Keratinocyte (primary cell): Measurements from ENCODE around the gene COL16A1. TPM values are rescaled to one million over a fixed set of nuclear protein-coding genes. Genes with fewer than 3 reads are reported as not detected.

Experiments used
- DNase-seq: peaks from one replicate; pipeline ENCODE4 v3.0.0-alpha.2; 2011; ENCODE audit warnings: low read depth, missing footprints, low spot score
- FAIRE-seq: peaks from 2 replicates; lab custom pipeline; 2011; peaks lifted over from hg19 to GRCh38; lab: Jason Lieb, UNC
- H2AFZ ChIP-seq: 2 replicates; pipeline ENCODE4 v1.6.0; 2012; ENCODE audit warnings: low read length, control low read depth, inconsistent platforms; ENCODE audit not compliant: control insufficient read depth
- H3K27ac ChIP-seq: 2 replicates; pipeline ENCODE4 v1.5.1; 2011; ENCODE audit warnings: low read length; ENCODE audit not compliant: control insufficient read depth, insufficient read depth
- H3K27me3 ChIP-seq: 3 replicates; pipeline ENCODE4 v1.6.0; 2011; ENCODE audit warnings: low read length; ENCODE audit not compliant: control insufficient read depth, insufficient read depth; ENCODE audit errors: extremely low read depth
- H3K36me3 ChIP-seq, 2 experiments: 2 replicates in 1 of 2; 3 replicates in 1 of 2; pipeline ENCODE4 v1.5.1; 2011; ENCODE audit warnings: low read length in 2 of 2, mild to moderate bottlenecking in 1 of 2; ENCODE audit not compliant: control insufficient read depth in 2 of 2, insufficient read depth in 2 of 2; ENCODE audit errors: extremely low read depth in 1 of 2
- H3K4me1 ChIP-seq: 3 replicates; pipeline ENCODE4 v1.5.1; 2011; ENCODE audit warnings: low read length; ENCODE audit not compliant: control insufficient read depth, insufficient read depth; ENCODE audit errors: extremely low read depth
- H3K4me2 ChIP-seq: 3 replicates; pipeline ENCODE4 v1.6.0; 2011; ENCODE audit warnings: low read depth, low read length; ENCODE audit not compliant: control insufficient read depth, insufficient read depth; ENCODE audit errors: extremely low read depth
- H3K4me3 ChIP-seq, 3 experiments: fragments of 200-600 bp in 1 of 3; sonication (generic) in 1 of 3; 2 replicates in 2 of 3; 3 replicates in 1 of 3; pipeline ENCODE4 v1.5.1; 2011 to 2016; ENCODE audit warnings: low read length in 3 of 3, mild to moderate bottlenecking in 3 of 3, control low read depth in 2 of 3, inconsistent platforms in 1 of 3, low read depth in 1 of 3, mixed read lengths in 1 of 3, mixed run types in 1 of 3, moderate library complexity in 1 of 3; ENCODE audit not compliant: control insufficient read depth in 2 of 3, insufficient read depth in 2 of 3; ENCODE audit errors: extremely low read depth in 1 of 3
- H3K79me2 ChIP-seq: 2 replicates; pipeline ENCODE4 v1.6.0; 2012; ENCODE audit warnings: low read length; ENCODE audit not compliant: control insufficient read depth, insufficient read depth
- H3K9ac ChIP-seq: 3 replicates; pipeline ENCODE4 v1.6.0; 2011; ENCODE audit warnings: low read length; ENCODE audit not compliant: control insufficient read depth, insufficient read depth; ENCODE audit errors: extremely low read depth
- H3K9me1 ChIP-seq: 3 replicates; pipeline ENCODE4 v1.6.0; 2011; ENCODE audit warnings: low read length; ENCODE audit not compliant: control insufficient read depth, insufficient read depth; ENCODE audit errors: extremely low read depth
- H3K9me3 ChIP-seq: 2 replicates; pipeline ENCODE4 v1.5.1; 2012; ENCODE audit warnings: low read depth, low read length; ENCODE audit not compliant: control insufficient read depth
- H4K20me1 ChIP-seq: 3 replicates; pipeline ENCODE4 v1.6.0; 2011; ENCODE audit warnings: low read length; ENCODE audit not compliant: control insufficient read depth, insufficient read depth; ENCODE audit errors: extremely low read depth
- EZH2 ChIP-seq: IDR thresholded peaks from one replicate; pipeline ENCODE4 v1.6.1; 2012; ENCODE audit warnings: inconsistent platforms, mild to moderate bottlenecking, low read length, moderate library complexity
- dilution Hi-C: fragments of 300-500 bp; cut with MboI; formaldehyde crosslinking; loops from one replicate; pipeline ENCODE4 v1.7.0; 2020; ENCODE audit warnings: low sequenced_read_pairs; ENCODE audit not compliant: extremely low pct_ligation_motif_present
- polyA plus RNA-seq, 5 experiments: library from polyadenylated mRNA; depleted of rRNA in 3 of 5; stranded (reverse) in 3 of 5; stranded (forward) in 1 of 5; unstranded in 1 of 5; fragments of >200 nt; gene quantifications; 1 replicate in 1 of 5; 2 replicates in 3 of 5; 3 replicates in 1 of 5; pipeline versions ENCODE4 v1.2.1 to v1.2.3, GENCODE V29; 2011 to 2012; ENCODE audit warnings: missing spikeins in 2 of 5, low read depth in 1 of 5, low replicate concordance in 1 of 5
- TF ChIP-seq, protein P1 (sequence below), 3 experiments: IDR thresholded peaks in 1 of 3; conservative IDR thresholded peaks in 1 of 3; optimal IDR thresholded peaks in 1 of 3; 2 replicates in 2 of 3; 3 replicates in 1 of 3; pipeline versions ENCODE3 to v1.5.1; 2011; ENCODE audit warnings: low read length in 3 of 3, mild to moderate bottlenecking in 3 of 3, moderate library complexity in 2 of 3, control low read depth in 1 of 3, inconsistent platforms in 1 of 3; ENCODE audit not compliant: insufficient read depth in 2 of 3; ENCODE audit errors: extremely low read depth in 1 of 3

COL16A1 gene
- polyA plus RNA-seq, 1 donor (not counting 4 experiments of a cell fraction or from before 2014, with no cell fraction given) = 43.4 TPM

DNA sequence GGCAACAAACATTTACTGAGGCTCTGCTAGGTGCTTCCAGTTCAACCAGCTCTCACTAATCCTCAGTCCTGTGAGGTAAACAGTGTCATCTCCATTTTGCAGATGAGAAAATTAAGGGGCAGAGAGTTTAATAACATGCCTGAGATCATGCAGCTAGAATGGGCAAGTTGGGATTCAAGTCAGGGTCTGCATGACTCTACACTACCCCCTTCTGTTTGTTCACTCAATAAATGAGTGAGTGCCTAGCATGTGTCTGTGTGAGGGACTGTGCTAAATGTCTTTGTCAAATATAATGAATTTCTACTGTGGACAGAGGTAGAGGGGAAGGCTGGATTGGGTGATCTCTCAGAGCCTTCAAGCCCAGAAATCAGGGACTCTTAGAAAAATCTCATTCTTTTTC lies 63.6 kb downstream of the COL16A1 start:
- no peaks in the 10 kb centered on the region for H3K9me3 ChIP-seq
- no peak overlapping the region for H2AFZ ChIP-seq
- TF ChIP-seq, protein P1, sequence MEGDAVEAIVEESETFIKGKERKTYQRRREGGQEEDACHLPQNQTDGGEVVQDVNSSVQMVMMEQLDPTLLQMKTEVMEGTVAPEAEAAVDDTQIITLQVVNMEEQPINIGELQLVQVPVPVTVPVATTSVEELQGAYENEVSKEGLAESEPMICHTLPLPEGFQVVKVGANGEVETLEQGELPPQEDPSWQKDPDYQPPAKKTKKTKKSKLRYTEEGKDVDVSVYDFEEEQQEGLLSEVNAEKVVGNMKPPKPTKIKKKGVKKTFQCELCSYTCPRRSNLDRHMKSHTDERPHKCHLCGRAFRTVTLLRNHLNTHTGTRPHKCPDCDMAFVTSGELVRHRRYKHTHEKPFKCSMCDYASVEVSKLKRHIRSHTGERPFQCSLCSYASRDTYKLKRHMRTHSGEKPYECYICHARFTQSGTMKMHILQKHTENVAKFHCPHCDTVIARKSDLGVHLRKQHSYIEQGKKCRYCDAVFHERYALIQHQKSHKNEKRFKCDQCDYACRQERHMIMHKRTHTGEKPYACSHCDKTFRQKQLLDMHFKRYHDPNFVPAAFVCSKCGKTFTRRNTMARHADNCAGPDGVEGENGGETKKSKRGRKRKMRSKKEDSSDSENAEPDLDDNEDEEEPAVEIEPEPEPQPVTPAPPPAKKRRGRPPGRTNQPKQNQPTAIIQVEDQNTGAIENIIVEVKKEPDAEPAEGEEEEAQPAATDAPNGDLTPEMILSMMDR (optimal IDR thresholded peaks at IDR 0.05 in 1 of 3, IDR thresholded peaks at IDR 0.05 in 1 of 3, conservative IDR thresholded peaks at IDR 0.05 in 1 of 3; ENCODE audit: extremely low read depth in 1 of 3, insufficient read depth in 2 of 3, low read length in 3 of 3) = no peak
- TF ChIP-seq EZH2 = no peak
- peaks cover 0 to 26% of the 10 kb centered on the region in 2 experiments for H3K36me3 ChIP-seq
- H3K27ac ChIP-seq = peak overlapping the region; percentile 27
- dilution Hi-C loops = no loop called here
- no peaks in the 10 kb centered on the region for H3K9me1 ChIP-seq
- no peak overlapping the region for H3K9ac ChIP-seq
- no peak overlapping the region for H3K4me2 ChIP-seq
- peaks cover 56% of the 10 kb centered on the region for H3K4me1 ChIP-seq
- FAIRE-seq (no peak), DNase-seq (no peak)
- no peaks in the 10 kb centered on the region for H3K27me3 ChIP-seq
- peaks cover 12% of the 10 kb centered on the region for H4K20me1 ChIP-seq
- H3K4me3 ChIP-seq = no peak overlapping the region
- H3K79me2 ChIP-seq = peaks cover 83% of the 10 kb centered on the region

DNA sequence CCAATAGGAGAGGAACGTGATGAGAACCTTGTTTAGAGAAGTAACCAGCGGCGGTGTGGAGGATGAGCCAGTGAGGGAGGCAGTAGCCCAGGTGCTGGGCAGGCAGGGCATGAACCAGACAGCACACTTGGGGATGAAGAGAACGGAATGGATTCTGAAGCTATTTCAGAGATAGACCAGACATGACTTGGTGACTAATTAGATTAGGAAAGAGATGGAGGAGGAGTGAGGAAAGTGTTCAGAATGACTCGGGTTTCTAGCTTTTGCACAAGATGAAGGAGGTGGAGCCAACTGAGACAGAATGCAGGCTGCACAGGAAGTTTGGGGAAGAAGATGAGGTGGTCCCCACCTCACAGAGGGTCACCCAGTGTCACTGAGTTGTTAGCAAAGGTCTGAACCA lies 64.3 kb downstream of the COL16A1 start:
- peak overlapping the region; percentile 6 for H3K9ac ChIP-seq
- dilution Hi-C loops = no loop called here
- H3K27me3 ChIP-seq = no peaks in the 10 kb centered on the region
- no peaks in the 10 kb centered on the region for H3K9me1 ChIP-seq
- no peak overlapping the region for H3K4me3 ChIP-seq
- H3K79me2 ChIP-seq = peaks cover 88% of the 10 kb centered on the region
- peak overlapping the region; percentile 61 for H3K27ac ChIP-seq
- peaks cover 12% of the 10 kb centered on the region for H4K20me1 ChIP-seq
- DNase-seq (no peak), FAIRE-seq (peak; percentile 41)
- peaks cover 2 to 31% of the 10 kb centered on the region in 2 experiments for H3K36me3 ChIP-seq
- H3K9me3 ChIP-seq = no peaks in the 10 kb centered on the region
- TF ChIP-seq, protein P1 (optimal IDR thresholded peaks at IDR 0.05 in 1 of 3, IDR thresholded peaks at IDR 0.05 in 1 of 3, conservative IDR thresholded peaks at IDR 0.05 in 1 of 3; ENCODE audit: extremely low read depth in 1 of 3, insufficient read depth in 2 of 3, low read length in 3 of 3) = no peak
- TF ChIP-seq EZH2 = no peak
- peaks cover 56% of the 10 kb centered on the region for H3K4me1 ChIP-seq
- peak overlapping the region; percentile 39 for H3K4me2 ChIP-seq
- H2AFZ ChIP-seq = no peak overlapping the region
